ENCODE results near the gene MEF2C.

Gene MEF2C

GRCh38 chr5:88675168-88675707 lies 207.7 kb downstream of the MEF2C start:
- DNase-seq (ENCODE audit: low read depth in 2 of 2) = no peak

GRCh38 chr5:88674356-88675167 lies 208.4 kb downstream of the MEF2C start:
- no peak for DNase-seq (ENCODE audit: low read depth in 2 of 2)

- no peak for DNase-seq (ENCODE audit: low read depth in 2 of 2)
Measured at GRCh38 chr5:88673253-88674105, 209.5 kb downstream of the MEF2C start.

- DNase-seq (ENCODE audit: low read depth in 2 of 2) = no peak
Measured at GRCh38 chr5:88672644-88673252, 210.2 kb downstream of the MEF2C start.

- DNase-seq (ENCODE audit: low read depth in 2 of 2) = no peak
Measured at GRCh38 chr5:88671505-88672499, 211.2 kb downstream of the MEF2C start.

- DNase-seq (ENCODE audit: low read depth in 2 of 2) = no peak
Measured at GRCh38 chr5:88671106-88671504, 211.9 kb downstream of the MEF2C start.

GRCh38 chr5:88670461-88670860 lies 212.5 kb downstream of the MEF2C start:
- DNase-seq (ENCODE audit: low read depth in 2 of 2) = no peak

- no peak for DNase-seq (ENCODE audit: low read depth in 2 of 2)
Measured at GRCh38 chr5:88669371-88670050, 213.5 kb downstream of the MEF2C start.

- DNase-seq (ENCODE audit: low read depth in 2 of 2) = no peak
Measured at GRCh38 chr5:88667496-88668201, 215.3 kb downstream of the MEF2C start.
